Measurements from ENCODE around the gene SEMA5B.

The SEMA5B gene

GRCh38 chr3:123036352-123037014 lies 8.9 kb upstream of the SEMA5B start:
- TF ChIP-seq CTCF (IDR thresholded peaks at IDR 0.05; ENCODE audit: borderline replicate concordance, insufficient read depth, low read depth, low read length), result no peak

GRCh38 chr3:123034996-123035395 lies 7.4 kb upstream of the SEMA5B start:
- TF ChIP-seq CTCF (IDR thresholded peaks at IDR 0.05; ENCODE audit: borderline replicate concordance, insufficient read depth, low read depth, low read length), result no peak
- H3K4me3 ChIP-seq (ENCODE audit: low read depth, low read length), result no peak overlapping the region

More at GRCh38 chr3:123036352-123037014, 8.9 kb upstream of the SEMA5B start:
- no peak overlapping the region for H3K4me3 ChIP-seq (ENCODE audit: low read depth, low read length)

- TF ChIP-seq CTCF (IDR thresholded peaks at IDR 0.05; ENCODE audit: borderline replicate concordance, insufficient read depth, low read depth, low read length), result no peak
- no peak overlapping the region for H3K4me3 ChIP-seq (ENCODE audit: low read depth, low read length)
These were observed 6.6 kb upstream of the SEMA5B start for GRCh38 chr3:123034120-123034519.

GRCh38 chr3:123032057-123032456 lies 4.5 kb upstream of the SEMA5B start:
- no peak for TF ChIP-seq CTCF (IDR thresholded peaks at IDR 0.05; ENCODE audit: borderline replicate concordance, insufficient read depth, low read depth, low read length)

GRCh38 chr3:123031051-123031450 lies 3.5 kb upstream of the SEMA5B start:
- TF ChIP-seq CTCF (IDR thresholded peaks at IDR 0.05; ENCODE audit: borderline replicate concordance, insufficient read depth, low read depth, low read length), result no peak
- no peak overlapping the region for H3K4me3 ChIP-seq (ENCODE audit: low read depth, low read length)

More at GRCh38 chr3:123032057-123032456, 4.5 kb upstream of the SEMA5B start:
- H3K4me3 ChIP-seq (ENCODE audit: low read depth, low read length), result no peak overlapping the region

GRCh38 chr3:123028233-123028828 lies 768 bp upstream of the SEMA5B start:
- peak; percentile 32; the same call in 1 of the 2 replicates for TF ChIP-seq CTCF (IDR thresholded peaks at IDR 0.05; ENCODE audit: borderline replicate concordance, insufficient read depth, low read depth, low read length)
- H3K4me3 ChIP-seq (ENCODE audit: low read depth, low read length), result peak overlapping the region; percentile 52
